ENCODE data around the gene HMOX2. TPM values are rescaled to one million over a fixed set of nuclear protein-coding genes. Genes with fewer than 3 reads are reported as not detected.

The HMOX2 gene, protein sequence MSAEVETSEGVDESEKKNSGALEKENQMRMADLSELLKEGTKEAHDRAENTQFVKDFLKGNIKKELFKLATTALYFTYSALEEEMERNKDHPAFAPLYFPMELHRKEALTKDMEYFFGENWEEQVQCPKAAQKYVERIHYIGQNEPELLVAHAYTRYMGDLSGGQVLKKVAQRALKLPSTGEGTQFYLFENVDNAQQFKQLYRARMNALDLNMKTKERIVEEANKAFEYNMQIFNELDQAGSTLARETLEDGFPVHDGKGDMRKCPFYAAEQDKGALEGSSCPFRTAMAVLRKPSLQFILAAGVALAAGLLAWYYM
- polyA plus RNA-seq = 47.6 TPM
- long read RNA-seq, donor 1, transcript HMOX2-208 (6 exons, 2,147 nt) = major isoform, 12 of 21 reads
- long read RNA-seq, donor 1, partial matches to known transcripts = 5 of 21 reads
- long read RNA-seq, donor 1, other reads (novel, unspliced or antisense) = 0 of 21 reads
- long read RNA-seq, donor 2, transcript HMOX2-208 (6 exons, 2,147 nt) = major isoform, 17 of 35 reads
- long read RNA-seq, donor 2, partial matches to known transcripts = 14 of 35 reads
- long read RNA-seq, donor 2, other reads (novel, unspliced or antisense) = 0 of 35 reads
- long read RNA-seq, donor 3 = 0 reads
- long read RNA-seq, donor 4, partial matches to known transcripts = 0 of 2 reads
- long read RNA-seq, donor 4, other reads (novel, unspliced or antisense) = 0 of 2 reads
- long read RNA-seq, donor 5, transcript HMOX2-208 (6 exons, 2,147 nt) = major isoform, 11 of 11 reads
- long read RNA-seq, donor 5, partial matches to known transcripts = 0 of 11 reads
- long read RNA-seq, donor 5, other reads (novel, unspliced or antisense) = 0 of 11 reads
- long read RNA-seq, donor 6, transcript HMOX2-208 (6 exons, 2,147 nt) = major isoform, 19 of 37 reads
- long read RNA-seq, donor 6, partial matches to known transcripts = 13 of 37 reads
- long read RNA-seq, donor 6, other reads (novel, unspliced or antisense) = 0 of 37 reads
- long read RNA-seq, donor 7, transcript HMOX2-208 (6 exons, 2,147 nt) = major isoform, 5 of 12 reads
- long read RNA-seq, donor 7, partial matches to known transcripts = 5 of 12 reads
- long read RNA-seq, donor 7, other reads (novel, unspliced or antisense) = 0 of 12 reads
- long read RNA-seq, donor 8, transcript HMOX2-208 (6 exons, 2,147 nt) = major isoform, 32 of 52 reads
- long read RNA-seq, donor 8, partial matches to known transcripts = 17 of 52 reads
- long read RNA-seq, donor 8, other reads (novel, unspliced or antisense) = 0 of 52 reads
- long read RNA-seq, donor 9, transcript HMOX2-208 (6 exons, 2,147 nt) = major isoform, 18 of 29 reads
- long read RNA-seq, donor 9, partial matches to known transcripts = 9 of 29 reads
- long read RNA-seq, donor 9, other reads (novel, unspliced or antisense) = 0 of 29 reads
- long read RNA-seq, donor 10, transcript HMOX2-208 (6 exons, 2,147 nt) = major isoform, 28 of 36 reads
- long read RNA-seq, donor 10, partial matches to known transcripts = 5 of 36 reads
- long read RNA-seq, donor 10, other reads (novel, unspliced or antisense) = 0 of 36 reads
- long read RNA-seq, donor 11, transcript HMOX2-208 (6 exons, 2,147 nt) = major isoform, 20 of 22 reads
- long read RNA-seq, donor 11, partial matches to known transcripts = 0 of 22 reads
- long read RNA-seq, donor 11, other reads (novel, unspliced or antisense) = 0 of 22 reads

DNA sequence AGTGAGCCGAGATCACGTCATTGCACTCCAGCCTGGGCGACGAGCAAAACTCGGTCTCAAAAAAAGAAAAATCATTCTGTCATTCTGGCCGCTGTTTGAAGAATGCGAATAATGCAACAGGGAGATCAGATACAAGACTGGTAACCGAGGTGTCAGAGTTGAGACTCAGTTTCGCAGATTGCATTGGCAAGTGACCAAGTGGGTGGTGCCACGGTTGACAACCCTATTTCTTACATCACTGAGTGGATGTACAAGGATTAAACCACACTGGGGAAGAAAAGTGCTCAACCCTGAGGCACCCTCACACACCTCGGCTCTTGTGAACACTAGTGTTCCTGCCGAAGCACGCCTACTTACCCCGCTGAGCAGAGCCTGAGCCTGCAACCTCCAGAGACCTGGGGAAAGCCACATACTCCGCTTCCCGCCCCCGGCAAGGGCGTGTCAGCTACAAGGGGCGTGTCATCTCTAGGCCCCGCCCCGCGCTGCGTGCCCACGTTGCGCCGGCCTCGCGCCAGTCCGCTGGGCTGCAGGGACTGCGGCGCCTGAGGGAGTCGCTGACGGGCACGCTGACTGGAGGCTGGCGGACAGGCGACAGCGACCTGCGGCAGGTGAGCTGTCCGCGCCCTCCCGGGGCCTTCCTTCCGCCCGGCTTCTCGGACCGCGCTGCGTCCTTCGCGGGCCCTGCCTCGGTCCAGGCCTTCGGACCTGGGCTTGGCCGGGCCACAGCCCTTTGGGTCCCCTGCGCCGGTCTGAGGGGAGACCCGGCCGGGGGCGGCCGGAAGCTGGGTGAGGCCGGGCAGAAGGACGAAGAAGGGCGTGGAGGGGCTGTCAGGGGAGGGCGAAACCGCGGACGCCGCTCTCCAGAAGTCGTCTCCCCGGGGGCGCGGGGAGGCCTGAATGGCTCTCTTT, at the start of gene HMOX2:
TSS of gene HMOX2 (plus strand) at position 519 of the 909 bp plus-strand sequence. CDS start 29,127 bp downstream, outside the sequence.
- Histone ChIP-seq H3K9me3 (ENCODE audit: control insufficient read depth, low read depth, low read length) (peaks cover 9% of the 10 kb centered on the region), H3K4me3 (ENCODE audit: low read length) (peak within 1 kb of the TSS; percentile 91), H3K36me3 (ENCODE audit: control insufficient read depth, insufficient read depth, low read length) (no peaks in the 10 kb centered on the region), H3K4me1 (ENCODE audit: control insufficient read depth, insufficient read depth, low read length) (peaks cover 4% of the 10 kb centered on the region), H3K27me3 (ENCODE audit: control insufficient read depth, insufficient read depth, low read length) (no peaks in the 10 kb centered on the region), H3K27ac (ENCODE audit: low read length) (peak within 1 kb of the TSS; percentile 87)
- DNase-seq = peak; percentile 96
- no CpG with 5 or more reads among the region's 70 CpGs for WGBS (ENCODE audit: insufficient coverage, low lambda C conversion rate)

DNA sequence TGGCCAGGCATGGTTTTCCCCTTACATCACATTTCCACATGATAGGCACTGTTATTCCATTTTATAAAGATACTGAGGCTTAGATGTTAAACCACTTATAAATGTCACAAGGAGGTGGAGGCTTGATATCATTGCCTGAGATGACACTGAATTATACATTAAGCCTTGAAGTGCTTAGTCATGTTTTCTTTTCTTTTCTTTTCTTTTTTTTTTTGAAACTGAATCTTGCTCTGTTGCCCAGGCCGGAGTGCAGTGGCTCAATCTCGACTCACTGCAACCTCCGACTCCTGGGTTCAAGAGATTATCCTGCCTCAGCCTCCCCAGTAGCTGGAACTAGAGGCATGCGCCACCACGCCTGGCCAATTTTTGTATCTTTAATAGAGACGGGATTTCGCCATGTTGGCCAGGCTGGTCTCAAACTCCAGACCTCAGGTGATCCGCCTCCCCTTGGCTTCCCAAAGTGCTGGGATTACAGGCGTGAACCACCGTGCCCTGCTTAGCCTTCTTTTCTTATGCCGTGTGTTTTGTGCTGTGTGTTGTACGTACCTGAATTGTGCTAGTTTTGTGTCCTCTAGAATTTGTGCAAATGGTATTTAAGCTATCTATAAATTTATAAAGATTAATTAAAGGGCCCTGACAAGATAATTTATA, 49.4 kb upstream of the HMOX2 start:
- WGBS (ENCODE audit: insufficient coverage, low lambda C conversion rate) = no CpG with 5 or more reads among the region's 12 CpGs
- H3K27ac ChIP-seq (ENCODE audit: low read length) = peak overlapping the region; percentile 74

DNA sequence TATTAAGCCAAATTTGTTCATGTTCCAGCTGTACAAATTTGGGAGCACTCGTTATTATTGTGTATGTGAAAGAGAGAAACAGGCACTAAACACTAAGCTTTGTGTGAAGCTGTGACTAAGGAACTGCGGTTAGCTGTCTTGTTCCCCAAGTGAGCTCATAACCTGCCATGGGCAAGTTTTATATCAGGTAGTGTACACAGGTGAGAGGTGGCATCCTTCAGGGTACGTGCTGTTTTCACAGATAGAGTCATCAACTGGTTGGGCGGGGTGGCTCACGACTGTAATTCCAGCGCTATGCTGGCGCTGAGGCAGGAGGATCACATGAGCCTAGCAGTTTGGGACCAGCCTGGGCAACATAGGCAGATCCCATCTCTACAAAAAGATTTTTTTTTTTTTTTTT, 47.7 kb upstream of the HMOX2 start:
- peaks cover 19% of the 10 kb centered on the region for H3K36me3 ChIP-seq (ENCODE audit: control insufficient read depth, insufficient read depth, low read length)
- H3K4me3 ChIP-seq (ENCODE audit: low read length) = no peak overlapping the region
- no peak overlapping the region for H3K27ac ChIP-seq (ENCODE audit: low read length)
- no peak for DNase-seq
- peaks cover 11% of the 10 kb centered on the region for H3K4me1 ChIP-seq (ENCODE audit: control insufficient read depth, insufficient read depth, low read length)
- H3K27me3 ChIP-seq (ENCODE audit: control insufficient read depth, insufficient read depth, low read length) = no peaks in the 10 kb centered on the region
- no CpG with 5 or more reads among the region's 7 CpGs for WGBS (ENCODE audit: insufficient coverage, low lambda C conversion rate)
- H3K9me3 ChIP-seq (ENCODE audit: control insufficient read depth, low read depth, low read length) = no peaks in the 10 kb centered on the region

More for the DNA sequence above, 49.4 kb upstream of the HMOX2 start:
- no peak for DNase-seq
- Histone ChIP-seq H3K4me3 (ENCODE audit: low read length) (peak overlapping the region; percentile 85), H3K36me3 (ENCODE audit: control insufficient read depth, insufficient read depth, low read length) (peaks cover 14% of the 10 kb centered on the region), H3K4me1 (ENCODE audit: control insufficient read depth, insufficient read depth, low read length) (peaks cover 11% of the 10 kb centered on the region), H3K9me3 (ENCODE audit: control insufficient read depth, low read depth, low read length) (no peaks in the 10 kb centered on the region), H3K27me3 (ENCODE audit: control insufficient read depth, insufficient read depth, low read length) (no peaks in the 10 kb centered on the region)

DNA sequence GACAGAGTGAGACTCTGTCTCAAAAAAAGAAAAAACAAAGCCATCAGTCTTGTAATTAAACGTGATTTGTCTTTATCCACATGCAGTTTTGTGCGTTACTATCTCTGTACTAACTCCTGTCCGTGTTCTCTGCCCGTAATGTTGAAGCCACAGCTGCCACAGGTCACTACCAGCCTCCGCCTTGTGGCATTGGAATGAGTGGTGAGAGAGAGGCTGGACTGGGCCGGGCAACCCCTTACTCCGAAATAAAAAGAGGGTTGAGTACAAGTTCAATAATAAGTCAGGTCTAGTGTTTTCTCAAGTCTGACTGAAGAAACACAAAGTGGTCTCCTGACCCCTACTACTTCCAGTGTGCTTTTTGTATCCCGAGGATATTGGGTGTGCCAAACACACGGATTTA, 45.2 kb upstream of the HMOX2 start:
- WGBS (ENCODE audit: insufficient coverage, low lambda C conversion rate) = 77% methylated on average over 4 of the region's 9 CpGs
- no peak for DNase-seq
- H3K4me3 ChIP-seq (ENCODE audit: low read length) = no peak overlapping the region
- H3K9me3 ChIP-seq (ENCODE audit: control insufficient read depth, low read depth, low read length) = no peaks in the 10 kb centered on the region
- no peak overlapping the region for H3K27ac ChIP-seq (ENCODE audit: low read length)
- H3K27me3 ChIP-seq (ENCODE audit: control insufficient read depth, insufficient read depth, low read length) = no peaks in the 10 kb centered on the region
- H3K36me3 ChIP-seq (ENCODE audit: control insufficient read depth, insufficient read depth, low read length) = peaks cover 35% of the 10 kb centered on the region
- peaks cover 7% of the 10 kb centered on the region for H3K4me1 ChIP-seq (ENCODE audit: control insufficient read depth, insufficient read depth, low read length)

DNA sequence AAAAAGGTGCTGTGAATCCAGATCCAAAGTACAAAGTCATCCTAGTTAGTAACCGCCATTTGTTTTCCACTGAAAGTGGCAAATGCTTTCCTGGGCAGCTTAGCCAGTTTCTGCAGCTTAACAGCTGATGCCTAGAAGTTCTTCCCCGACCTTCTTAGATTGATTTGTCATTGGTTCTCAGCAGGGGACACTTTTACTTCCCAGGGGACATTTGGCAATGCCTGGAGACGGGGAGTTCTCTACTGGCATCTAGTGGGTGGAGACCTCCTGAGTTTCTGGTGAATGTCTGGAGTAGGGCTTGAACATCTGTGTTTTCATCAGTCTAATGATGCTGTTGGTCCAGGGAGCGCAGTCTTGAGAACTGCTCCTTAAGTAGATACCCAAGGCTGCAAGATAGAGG, 43.0 kb upstream of the HMOX2 start:
- Histone ChIP-seq H3K4me1 (ENCODE audit: control insufficient read depth, insufficient read depth, low read length) (no peaks in the 10 kb centered on the region), H3K27me3 (ENCODE audit: control insufficient read depth, insufficient read depth, low read length) (no peaks in the 10 kb centered on the region), H3K27ac (ENCODE audit: low read length) (no peak overlapping the region), H3K36me3 (ENCODE audit: control insufficient read depth, insufficient read depth, low read length) (peaks cover 54% of the 10 kb centered on the region), H3K4me3 (ENCODE audit: low read length) (no peak overlapping the region), H3K9me3 (ENCODE audit: control insufficient read depth, low read depth, low read length) (no peaks in the 10 kb centered on the region)
- 100% methylated on average over 1 of the region's 4 CpGs for WGBS (ENCODE audit: insufficient coverage, low lambda C conversion rate)
- DNase-seq = no peak

DNA sequence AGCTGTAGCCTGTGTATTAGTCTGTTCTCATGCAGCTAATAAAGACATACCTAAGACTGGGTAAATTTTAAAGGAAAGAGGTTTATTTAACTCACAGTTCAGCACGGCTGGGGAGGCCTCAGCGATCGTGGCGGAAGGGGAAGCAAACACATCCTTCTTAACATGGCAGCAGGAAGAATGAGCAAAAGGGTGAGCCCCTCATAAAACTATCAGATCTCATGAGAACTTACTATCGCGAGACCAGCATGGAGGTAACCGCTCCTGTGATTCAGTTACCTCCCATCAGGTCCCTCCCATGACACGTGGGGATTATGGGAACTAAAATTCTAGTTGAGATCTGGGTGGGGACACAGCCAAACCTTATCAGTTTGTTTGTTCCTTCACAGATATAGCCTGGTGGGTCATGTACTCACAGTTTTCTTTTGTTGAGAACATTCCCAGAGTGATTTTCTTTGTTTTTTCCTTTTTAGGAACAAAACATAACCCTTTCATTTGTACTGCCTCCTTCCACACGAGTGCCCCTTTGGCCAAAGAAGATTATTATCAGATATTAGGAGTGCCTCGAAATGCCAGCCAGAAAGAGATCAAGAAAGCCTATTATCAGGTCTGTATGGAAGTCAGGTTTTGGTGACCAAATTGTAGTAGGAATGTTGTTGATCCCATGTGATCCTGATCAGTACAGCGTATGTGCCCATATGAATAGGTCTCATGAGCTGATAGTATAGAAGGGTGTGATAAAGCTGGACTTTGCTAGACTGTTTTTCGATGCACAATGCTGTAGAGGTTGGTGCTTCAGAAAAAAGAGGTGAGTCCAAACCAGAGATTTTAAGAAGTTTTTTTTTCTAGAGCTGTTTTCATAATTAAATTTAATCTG, 42.0 kb upstream of the HMOX2 start:
- Histone ChIP-seq H3K9me3 (ENCODE audit: control insufficient read depth, low read depth, low read length) (no peaks in the 10 kb centered on the region), H3K27me3 (ENCODE audit: control insufficient read depth, insufficient read depth, low read length) (no peaks in the 10 kb centered on the region), H3K36me3 (ENCODE audit: control insufficient read depth, insufficient read depth, low read length) (peaks cover 57% of the 10 kb centered on the region), H3K4me3 (ENCODE audit: low read length) (no peak overlapping the region), H3K27ac (ENCODE audit: low read length) (no peak overlapping the region), H3K4me1 (ENCODE audit: control insufficient read depth, insufficient read depth, low read length) (no peaks in the 10 kb centered on the region)
- WGBS (ENCODE audit: insufficient coverage, low lambda C conversion rate) = 69% methylated on average over 3 of the region's 12 CpGs
- no peak for DNase-seq

DNA sequence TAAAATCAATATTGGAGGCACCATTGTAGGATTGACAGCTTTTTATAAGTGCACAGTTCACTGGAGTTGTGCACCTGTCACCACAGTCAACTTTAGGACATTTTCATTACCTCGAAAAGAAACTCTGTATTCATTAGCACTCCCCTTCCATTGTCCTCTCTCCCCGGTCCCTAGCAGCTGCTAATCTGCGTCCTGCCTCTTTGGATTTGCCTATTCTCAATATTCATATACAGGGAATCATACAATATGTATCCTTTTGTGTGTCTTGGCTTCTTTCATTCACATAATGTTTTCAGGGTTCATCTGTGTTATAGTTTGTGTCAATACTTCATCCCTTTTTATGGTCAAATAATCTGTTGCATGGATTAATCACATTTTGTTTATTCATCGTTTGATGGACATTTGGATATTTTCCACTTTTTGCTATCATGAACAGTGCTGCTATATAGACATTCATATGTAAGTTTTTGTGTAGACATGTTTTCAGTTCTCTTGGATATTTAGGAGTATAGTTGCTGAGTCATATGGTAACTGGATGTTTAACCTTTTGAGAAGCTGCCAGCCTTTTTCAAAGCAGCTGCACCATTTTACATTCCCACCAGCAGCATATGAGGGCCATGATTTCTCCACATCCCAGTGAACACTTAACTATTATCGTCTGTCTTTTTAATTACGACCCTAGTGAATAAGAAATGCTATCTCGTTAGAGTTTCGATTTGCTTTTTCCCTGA, 40.7 kb upstream of the HMOX2 start:
- Histone ChIP-seq H3K4me3 (ENCODE audit: low read length) (no peak overlapping the region), H3K4me1 (ENCODE audit: control insufficient read depth, insufficient read depth, low read length) (no peaks in the 10 kb centered on the region), H3K9me3 (ENCODE audit: control insufficient read depth, low read depth, low read length) (no peaks in the 10 kb centered on the region), H3K36me3 (ENCODE audit: control insufficient read depth, insufficient read depth, low read length) (peaks cover 64% of the 10 kb centered on the region), H3K27ac (ENCODE audit: low read length) (no peak overlapping the region), H3K27me3 (ENCODE audit: control insufficient read depth, insufficient read depth, low read length) (no peaks in the 10 kb centered on the region)
- DNase-seq = no peak
- WGBS (ENCODE audit: insufficient coverage, low lambda C conversion rate) = no CpG with 5 or more reads among the region's 8 CpGs

DNA sequence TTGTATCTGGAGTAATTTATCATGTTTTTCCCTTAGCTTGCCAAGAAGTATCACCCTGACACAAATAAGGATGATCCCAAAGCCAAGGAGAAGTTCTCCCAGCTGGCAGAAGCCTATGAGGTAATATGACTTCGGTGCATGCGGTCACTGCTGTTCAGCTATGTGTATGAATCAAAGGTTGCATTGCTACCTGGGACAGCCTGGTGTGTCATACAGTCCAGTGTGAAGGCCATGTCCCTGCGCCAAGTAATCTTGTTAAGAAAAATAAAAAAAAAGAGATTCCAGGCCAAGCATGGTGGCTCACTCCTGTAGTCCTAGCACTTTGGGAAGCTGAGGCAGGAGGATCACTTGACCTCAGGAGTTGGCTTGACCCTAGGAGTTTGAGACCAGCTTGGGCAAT, 38.8 kb upstream of the HMOX2 start:
- Histone ChIP-seq H3K27ac (ENCODE audit: low read length) (no peak overlapping the region), H3K4me3 (ENCODE audit: low read length) (no peak overlapping the region), H3K9me3 (ENCODE audit: control insufficient read depth, low read depth, low read length) (no peaks in the 10 kb centered on the region), H3K27me3 (ENCODE audit: control insufficient read depth, insufficient read depth, low read length) (no peaks in the 10 kb centered on the region), H3K4me1 (ENCODE audit: control insufficient read depth, insufficient read depth, low read length) (no peaks in the 10 kb centered on the region), H3K36me3 (ENCODE audit: control insufficient read depth, insufficient read depth, low read length) (peaks cover 73% of the 10 kb centered on the region)
- no peak for DNase-seq
- WGBS (ENCODE audit: insufficient coverage, low lambda C conversion rate) = 100% methylated on average over 1 of the region's 3 CpGs

Measured in large intestine (tissue), 12 donors.